Fibroblast of lung (primary cell): ENCODE results near the gene OR8G5. TPM values are rescaled to one million over a fixed set of nuclear protein-coding genes. Genes with fewer than 3 reads are reported as not detected.

Experiments
- DNase-seq, 2 donors: peaks; one replicate each; pipeline versions ENCODE4 v3.0.0 to v3.0.0-alpha.2; 2010; ENCODE audit warnings: low read depth in 2 of 2
- H2AFZ ChIP-seq: 2 replicates; pipeline ENCODE4 v1.5.1; 2012; ENCODE audit warnings: low read length, control low read depth, inconsistent platforms
- H3K27ac ChIP-seq: 2 replicates; pipeline ENCODE4 v1.5.1; 2011; ENCODE audit warnings: low read length, control low read depth; ENCODE audit not compliant: insufficient read depth
- H3K27me3 ChIP-seq: 2 replicates; pipeline ENCODE4 v1.5.1; 2011; ENCODE audit warnings: mild to moderate bottlenecking, low read length; ENCODE audit not compliant: control insufficient read depth, insufficient read depth
- H3K36me3 ChIP-seq: 2 replicates; pipeline ENCODE4 v1.5.1; 2011; ENCODE audit warnings: low read length; ENCODE audit not compliant: control insufficient read depth, insufficient read depth
- H3K4me1 ChIP-seq: 2 replicates; pipeline ENCODE4 v1.5.1; 2011; ENCODE audit warnings: low read length; ENCODE audit not compliant: control insufficient read depth, insufficient read depth; ENCODE audit errors: extremely low read depth
- H3K4me2 ChIP-seq: 2 replicates; pipeline ENCODE4 v1.5.1; 2011; ENCODE audit warnings: low read length, control low read depth; ENCODE audit not compliant: insufficient read depth; ENCODE audit errors: extremely low read depth
- H3K4me3 ChIP-seq, 4 experiments: fragments of 200-600 bp in 1 of 4; sonication (generic) in 1 of 4; replicated peaks in 1 of 4; 2 replicates each; pipeline ENCODE4 v1.5.1; 2011 to 2016; ENCODE audit warnings: low read length in 4 of 4, low read depth in 3 of 4, mild to moderate bottlenecking in 3 of 4, control low read depth in 2 of 4, inconsistent platforms in 1 of 4, mixed read lengths in 1 of 4; ENCODE audit not compliant: insufficient read depth in 1 of 4; ENCODE audit errors: control extremely low read depth in 1 of 4
- H3K79me2 ChIP-seq: 2 replicates; pipeline ENCODE4 v1.5.1; 2012; ENCODE audit warnings: mild to moderate bottlenecking, low read length, inconsistent platforms; ENCODE audit not compliant: control insufficient read depth, insufficient read depth
- H3K9ac ChIP-seq: 2 replicates; pipeline ENCODE4 v1.5.1; 2011; ENCODE audit warnings: mild to moderate bottlenecking, low read length, control low read depth; ENCODE audit not compliant: insufficient read depth
- H3K9me3 ChIP-seq: 2 replicates; pipeline ENCODE4 v1.5.1; 2012; ENCODE audit warnings: low read depth, low read length; ENCODE audit not compliant: control insufficient read depth, insufficient read depth
- H4K20me1 ChIP-seq: 2 replicates; pipeline ENCODE4 v1.5.1; 2011; ENCODE audit warnings: low read length; ENCODE audit not compliant: control insufficient read depth, insufficient read depth; ENCODE audit errors: extremely low read depth
- EZH2 ChIP-seq: IDR thresholded peaks from 2 replicates; pipeline ENCODE4 v1.5.1; 2012; ENCODE audit warnings: low read length, control low read depth, mild to moderate bottlenecking; ENCODE audit errors: missing control alignments
- polyA plus RNA-seq, 2 donors: library from polyadenylated mRNA; depleted of rRNA in 1 of 2; stranded (reverse) in 1 of 2; unstranded in 1 of 2; fragments of >200 nt; gene quantifications; 2 replicates each; pipeline ENCODE4 v1.2.1, GENCODE V29; 2011 to 2012; ENCODE audit warnings: missing spikeins in 1 of 2
- total RNA-seq: library from RNA; depleted of rRNA; stranded (reverse); fragments of >200 nt; gene quantifications from 2 replicates; pipeline ENCODE4 v1.2.1, GENCODE V29; 2014
- TF ChIP-seq, protein P1 (sequence below), 2 donors: IDR thresholded peaks in 1 of 2; conservative IDR thresholded peaks in 1 of 2; 1 replicate in 1 of 2; 2 replicates in 1 of 2; pipeline ENCODE4 v1.5.1; 2011 to 2012; ENCODE audit warnings: low read length in 2 of 2, control low read depth in 1 of 2, inconsistent platforms in 1 of 2, low read depth in 1 of 2, mild to moderate bottlenecking in 1 of 2

The OR8G5 gene
- total and polyA plus RNA-seq, 2 donors (not counting 1 experiment from before 2014, with no cell fraction given), result not detected

DNA sequence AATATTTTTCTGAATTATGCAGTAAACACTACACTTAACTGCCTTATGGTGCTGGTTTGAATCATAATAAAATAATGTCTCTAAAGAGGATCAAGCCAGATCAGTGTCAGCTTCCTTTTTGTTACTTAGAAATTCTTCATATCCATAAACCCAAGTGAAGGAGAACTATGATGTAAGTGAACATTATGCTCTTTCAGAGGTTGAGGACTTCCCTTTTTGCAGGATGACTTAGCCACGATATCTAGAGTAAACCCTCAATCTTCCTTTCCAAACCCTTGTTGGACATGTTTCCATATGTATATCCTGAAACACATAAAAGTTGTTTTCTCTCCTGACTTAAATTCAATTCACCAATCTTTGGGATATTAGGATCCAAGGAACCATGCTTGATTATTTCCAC lies 38.5 kb downstream of the OR8G5 start:
- DNase-seq, result no peak
- TF ChIP-seq, protein P1, sequence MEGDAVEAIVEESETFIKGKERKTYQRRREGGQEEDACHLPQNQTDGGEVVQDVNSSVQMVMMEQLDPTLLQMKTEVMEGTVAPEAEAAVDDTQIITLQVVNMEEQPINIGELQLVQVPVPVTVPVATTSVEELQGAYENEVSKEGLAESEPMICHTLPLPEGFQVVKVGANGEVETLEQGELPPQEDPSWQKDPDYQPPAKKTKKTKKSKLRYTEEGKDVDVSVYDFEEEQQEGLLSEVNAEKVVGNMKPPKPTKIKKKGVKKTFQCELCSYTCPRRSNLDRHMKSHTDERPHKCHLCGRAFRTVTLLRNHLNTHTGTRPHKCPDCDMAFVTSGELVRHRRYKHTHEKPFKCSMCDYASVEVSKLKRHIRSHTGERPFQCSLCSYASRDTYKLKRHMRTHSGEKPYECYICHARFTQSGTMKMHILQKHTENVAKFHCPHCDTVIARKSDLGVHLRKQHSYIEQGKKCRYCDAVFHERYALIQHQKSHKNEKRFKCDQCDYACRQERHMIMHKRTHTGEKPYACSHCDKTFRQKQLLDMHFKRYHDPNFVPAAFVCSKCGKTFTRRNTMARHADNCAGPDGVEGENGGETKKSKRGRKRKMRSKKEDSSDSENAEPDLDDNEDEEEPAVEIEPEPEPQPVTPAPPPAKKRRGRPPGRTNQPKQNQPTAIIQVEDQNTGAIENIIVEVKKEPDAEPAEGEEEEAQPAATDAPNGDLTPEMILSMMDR (conservative IDR thresholded peaks at IDR 0.05 in 1 of 2, IDR thresholded peaks at IDR 0.05 in 1 of 2; ENCODE audit: low read depth in 1 of 2, low read length in 2 of 2), result no peak
- no peak for TF ChIP-seq EZH2
- no peak overlapping the region for H3K27ac ChIP-seq
- no peak overlapping the region for H3K4me3 ChIP-seq
- no peaks in the 10 kb centered on the region for H3K4me1 ChIP-seq
- H3K79me2 ChIP-seq, result no peaks in the 10 kb centered on the region
- H3K9me3 ChIP-seq, result no peaks in the 10 kb centered on the region
- no peaks in the 10 kb centered on the region for H4K20me1 ChIP-seq
- no peak overlapping the region for H3K4me2 ChIP-seq
- H3K36me3 ChIP-seq, result no peaks in the 10 kb centered on the region
- H3K9ac ChIP-seq, result no peak overlapping the region
- H3K27me3 ChIP-seq, result no peaks in the 10 kb centered on the region
- no peak overlapping the region for H2AFZ ChIP-seq

DNA sequence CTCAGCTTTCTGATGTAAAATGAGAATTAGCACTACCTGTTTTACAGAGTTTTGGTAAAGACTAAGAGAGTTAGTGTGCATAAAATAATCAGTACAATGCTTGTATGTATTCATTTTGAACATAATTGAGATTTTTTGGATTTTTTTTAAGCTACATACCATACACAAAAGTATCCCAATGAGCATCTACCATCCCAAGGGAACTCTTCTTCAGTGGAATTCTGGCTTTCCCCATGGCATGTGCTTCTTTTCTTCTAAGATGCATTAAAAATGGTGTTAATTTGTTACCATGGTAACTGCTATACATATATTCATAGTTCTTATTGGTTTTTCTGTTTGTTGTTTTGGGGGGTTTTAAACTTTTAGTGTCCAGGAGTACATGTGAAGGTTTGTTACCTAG lies 39.8 kb downstream of the OR8G5 start:
- H3K9me3 ChIP-seq, result no peaks in the 10 kb centered on the region
- H3K9ac ChIP-seq, result no peak overlapping the region
- H3K4me2 ChIP-seq, result no peak overlapping the region
- H3K4me3 ChIP-seq, result no peak overlapping the region
- no peaks in the 10 kb centered on the region for H4K20me1 ChIP-seq
- TF ChIP-seq EZH2, result no peak
- TF ChIP-seq, protein P1 (conservative IDR thresholded peaks at IDR 0.05 in 1 of 2, IDR thresholded peaks at IDR 0.05 in 1 of 2; ENCODE audit: low read depth in 1 of 2, low read length in 2 of 2), result no peak
- no peaks in the 10 kb centered on the region for H3K4me1 ChIP-seq
- H3K27ac ChIP-seq, result no peak overlapping the region
- no peaks in the 10 kb centered on the region for H3K79me2 ChIP-seq
- no peak overlapping the region for H2AFZ ChIP-seq
- no peaks in the 10 kb centered on the region for H3K27me3 ChIP-seq
- DNase-seq, result no peak
- H3K36me3 ChIP-seq, result no peaks in the 10 kb centered on the region

GRCh38 chr11:124297921-124298320 lies 41.7 kb downstream of the OR8G5 start:
- peak in 1 of 2 donors; percentile 58 for DNase-seq
- TF ChIP-seq EZH2, result no peak
- TF ChIP-seq, protein P1 (conservative IDR thresholded peaks at IDR 0.05 in 1 of 2, IDR thresholded peaks at IDR 0.05 in 1 of 2; ENCODE audit: low read depth in 1 of 2, low read length in 2 of 2), result no peak
- Histone ChIP-seq H3K36me3 (no peaks in the 10 kb centered on the region), H3K27me3 (no peaks in the 10 kb centered on the region), H3K9me3 (no peaks in the 10 kb centered on the region), H2AFZ (no peak overlapping the region), H3K9ac (no peak overlapping the region), H3K79me2 (no peaks in the 10 kb centered on the region), H3K27ac (no peak overlapping the region), H3K4me1 (no peaks in the 10 kb centered on the region), H4K20me1 (no peaks in the 10 kb centered on the region), H3K4me2 (no peak overlapping the region), H3K4me3 (no peak overlapping the region)
